ENCODE measurements around the gene FKBP1B.

DNA sequence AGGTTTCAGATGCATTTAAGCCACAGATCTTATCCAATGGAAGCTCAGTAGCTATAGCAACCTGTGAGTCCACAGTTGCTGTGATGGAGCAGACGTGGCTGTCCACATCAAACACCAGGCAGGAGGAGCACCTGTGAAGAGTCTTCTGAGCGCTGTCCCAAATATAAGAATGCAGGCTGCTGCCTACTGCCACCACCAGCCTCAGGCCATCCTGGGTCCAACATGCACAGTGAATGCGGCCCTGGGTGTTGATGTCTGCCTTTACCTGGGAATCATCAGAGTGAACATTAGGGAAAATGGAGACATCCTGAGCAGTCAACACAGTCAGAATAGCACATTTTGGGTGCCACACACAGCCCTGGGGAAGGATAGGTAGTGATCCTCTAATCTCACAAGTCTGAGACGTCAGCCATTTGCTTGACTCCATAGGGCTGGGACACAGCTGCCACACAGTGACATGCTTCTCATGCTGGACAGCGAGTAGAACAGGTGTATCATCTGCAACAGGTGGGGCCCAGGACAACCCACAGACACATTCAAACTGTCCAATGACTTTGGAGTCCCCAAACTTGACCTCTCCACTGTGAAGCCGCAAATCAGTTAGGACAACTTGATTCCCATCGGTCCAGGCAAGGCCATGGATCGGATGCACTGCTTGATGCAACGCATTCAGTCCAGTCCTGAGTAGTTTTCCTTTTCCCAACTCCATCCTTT is 10.6 kb upstream of the FKBP1B start:
- no peak for TF ChIP-seq CTCF (IDR thresholded peaks at IDR 0.05)
- no peak for TF ChIP-seq ATF2 (CRISPR knock-in tag; IDR thresholded peaks at IDR 0.05; ENCODE audit: borderline replicate concordance, low read depth)
- TF ChIP-seq TEAD4 (CRISPR knock-in tag; IDR thresholded peaks at IDR 0.05), result no peak
- no peak for TF ChIP-seq ZNF138 (CRISPR knock-in tag; conservative IDR thresholded peaks at IDR 0.05)
- TF ChIP-seq HMGA2 (CRISPR knock-in tag; IDR thresholded peaks at IDR 0.05), result no peak
- TF ChIP-seq FOXP4 (CRISPR knock-in tag; IDR thresholded peaks at IDR 0.05), result no peak
- no peak for TF ChIP-seq E2F4 (CRISPR knock-in tag; IDR thresholded peaks at IDR 0.05; ENCODE audit: borderline replicate concordance, low read depth)
- TF ChIP-seq ELF4 (CRISPR knock-in tag; IDR thresholded peaks at IDR 0.05; ENCODE audit: low read depth), result no peak
- TF ChIP-seq NR2C2 (CRISPR knock-in tag; IDR thresholded peaks at IDR 0.05), result no peak
- TF ChIP-seq, protein P1, sequence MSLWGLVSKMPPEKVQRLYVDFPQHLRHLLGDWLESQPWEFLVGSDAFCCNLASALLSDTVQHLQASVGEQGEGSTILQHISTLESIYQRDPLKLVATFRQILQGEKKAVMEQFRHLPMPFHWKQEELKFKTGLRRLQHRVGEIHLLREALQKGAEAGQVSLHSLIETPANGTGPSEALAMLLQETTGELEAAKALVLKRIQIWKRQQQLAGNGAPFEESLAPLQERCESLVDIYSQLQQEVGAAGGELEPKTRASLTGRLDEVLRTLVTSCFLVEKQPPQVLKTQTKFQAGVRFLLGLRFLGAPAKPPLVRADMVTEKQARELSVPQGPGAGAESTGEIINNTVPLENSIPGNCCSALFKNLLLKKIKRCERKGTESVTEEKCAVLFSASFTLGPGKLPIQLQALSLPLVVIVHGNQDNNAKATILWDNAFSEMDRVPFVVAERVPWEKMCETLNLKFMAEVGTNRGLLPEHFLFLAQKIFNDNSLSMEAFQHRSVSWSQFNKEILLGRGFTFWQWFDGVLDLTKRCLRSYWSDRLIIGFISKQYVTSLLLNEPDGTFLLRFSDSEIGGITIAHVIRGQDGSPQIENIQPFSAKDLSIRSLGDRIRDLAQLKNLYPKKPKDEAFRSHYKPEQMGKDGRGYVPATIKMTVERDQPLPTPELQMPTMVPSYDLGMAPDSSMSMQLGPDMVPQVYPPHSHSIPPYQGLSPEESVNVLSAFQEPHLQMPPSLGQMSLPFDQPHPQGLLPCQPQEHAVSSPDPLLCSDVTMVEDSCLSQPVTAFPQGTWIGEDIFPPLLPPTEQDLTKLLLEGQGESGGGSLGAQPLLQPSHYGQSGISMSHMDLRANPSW (CRISPR knock-in tag; conservative IDR thresholded peaks at IDR 0.05; ENCODE audit: low read depth), result no peak
- no peak for TF ChIP-seq IRF1 (CRISPR knock-in tag; IDR thresholded peaks at IDR 0.05)
- TF ChIP-seq ZNF263 (CRISPR knock-in tag; IDR thresholded peaks at IDR 0.05; ENCODE audit: low read depth), result no peak
